ENCODE data around the gene GON4L. TPM values are rescaled to one million over a fixed set of nuclear protein-coding genes. Genes with fewer than 3 reads are reported as not detected.
"Not testable (repeated sequence)": the region's sequence is repeated elsewhere in the genome, so short reads cannot be mapped to it uniquely, and the experiment has no call there.

Gene GON4L
- total RNA-seq, 1 experiment from 2014 or later: 31.2 TPM

DNA sequence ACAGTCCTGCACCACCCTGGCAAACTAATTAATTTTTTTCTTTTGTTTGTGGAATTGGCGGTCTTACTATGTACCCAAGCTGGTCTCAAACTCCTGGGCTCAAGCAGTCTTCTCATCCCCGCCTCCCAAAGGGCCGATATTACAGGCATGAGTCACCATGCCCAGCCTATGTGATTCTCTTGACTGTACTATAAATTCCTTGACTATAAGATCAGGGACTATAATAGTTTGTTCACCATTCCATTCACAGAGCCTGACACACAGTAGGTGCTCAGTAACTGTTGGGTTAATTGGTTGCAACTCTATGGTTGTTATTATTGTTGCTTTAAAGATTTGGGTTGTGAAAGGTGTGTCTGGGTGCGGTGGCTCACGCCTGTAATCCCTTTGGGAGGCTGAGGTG, 150.9 kb downstream of the GON4L start:
- no peak overlapping the region for H2AFZ ChIP-seq (ENCODE audit: low read length)
- no peak for TF ChIP-seq EZH2phosphoT487 (IDR thresholded peaks at IDR 0.05; ENCODE audit: borderline replicate concordance, low read length)
- TF ChIP-seq EZH2 (IDR thresholded peaks at IDR 0.05; ENCODE audit: low read length, unreplicated experiment): no peak
- TF ChIP-seq, protein P1, sequence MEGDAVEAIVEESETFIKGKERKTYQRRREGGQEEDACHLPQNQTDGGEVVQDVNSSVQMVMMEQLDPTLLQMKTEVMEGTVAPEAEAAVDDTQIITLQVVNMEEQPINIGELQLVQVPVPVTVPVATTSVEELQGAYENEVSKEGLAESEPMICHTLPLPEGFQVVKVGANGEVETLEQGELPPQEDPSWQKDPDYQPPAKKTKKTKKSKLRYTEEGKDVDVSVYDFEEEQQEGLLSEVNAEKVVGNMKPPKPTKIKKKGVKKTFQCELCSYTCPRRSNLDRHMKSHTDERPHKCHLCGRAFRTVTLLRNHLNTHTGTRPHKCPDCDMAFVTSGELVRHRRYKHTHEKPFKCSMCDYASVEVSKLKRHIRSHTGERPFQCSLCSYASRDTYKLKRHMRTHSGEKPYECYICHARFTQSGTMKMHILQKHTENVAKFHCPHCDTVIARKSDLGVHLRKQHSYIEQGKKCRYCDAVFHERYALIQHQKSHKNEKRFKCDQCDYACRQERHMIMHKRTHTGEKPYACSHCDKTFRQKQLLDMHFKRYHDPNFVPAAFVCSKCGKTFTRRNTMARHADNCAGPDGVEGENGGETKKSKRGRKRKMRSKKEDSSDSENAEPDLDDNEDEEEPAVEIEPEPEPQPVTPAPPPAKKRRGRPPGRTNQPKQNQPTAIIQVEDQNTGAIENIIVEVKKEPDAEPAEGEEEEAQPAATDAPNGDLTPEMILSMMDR (conservative IDR thresholded peaks at IDR 0.05; ENCODE audit: low read depth, low read length): no peak
- ATAC-seq (peak; percentile 89), DNase-seq (peak; percentile 73)
- no peak overlapping the region for H3K4me3 ChIP-seq (ENCODE audit: low read length)
- H3K9ac ChIP-seq (ENCODE audit: low read length): no peak overlapping the region
- no peak overlapping the region for H3K4me2 ChIP-seq (ENCODE audit: low read length)
- ChIA-PET POLR2A (ENCODE audit: unreplicated experiment) (no interaction called here), CTCF (no interaction called here)
- no peaks in the 10 kb centered on the region for H3K27me3 ChIP-seq (ENCODE audit: low read length)
- peaks cover 3% of the 10 kb centered on the region; the same call in 1 of the 2 replicates for H3K36me3 ChIP-seq (ENCODE audit: low read depth, low read length)
- H3K4me1 ChIP-seq (ENCODE audit: insufficient read depth, low read length): peaks cover 6% of the 10 kb centered on the region; the same call in 1 of the 2 replicates
- no TSS peak for BruUV-seq (replicated peaks)
- intact Hi-C loops (cut with micrococcal nuclease): no loop called here
- no peaks in the 10 kb centered on the region for H3K9me3 ChIP-seq (ENCODE audit: low read length)
- H3K79me2 ChIP-seq (ENCODE audit: low read length): peaks cover 81% of the 10 kb centered on the region
- H3F3A ChIP-seq (ENCODE audit: low read length, unreplicated experiment): no peaks in the 10 kb centered on the region
- no peak overlapping the region for H3K27ac ChIP-seq (ENCODE audit: low read length)
- no peaks in the 10 kb centered on the region for H3K9me2 ChIP-seq (replicated peaks; ENCODE audit: low read length)
- H4K20me1 ChIP-seq (ENCODE audit: low read length): peaks cover 16% of the 10 kb centered on the region

DNA sequence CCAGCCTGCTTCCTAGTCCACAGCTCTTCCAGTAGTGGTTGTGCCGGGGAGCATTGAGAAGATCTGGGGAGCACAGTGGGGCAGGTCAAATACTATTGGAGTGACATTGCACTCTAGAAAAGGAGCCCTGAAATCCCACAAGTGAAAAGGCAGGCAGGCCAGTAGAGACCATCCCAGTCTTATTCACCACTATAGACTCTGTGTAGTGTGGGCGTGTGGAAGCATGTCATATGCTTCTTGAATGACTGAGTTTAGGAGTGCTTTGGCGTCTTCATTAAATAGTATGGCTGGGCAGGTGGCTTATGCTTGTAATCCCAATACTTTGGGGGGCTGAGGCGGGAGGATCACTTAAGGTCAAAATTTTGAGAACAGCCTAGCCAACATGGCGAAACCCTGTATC, 152.6 kb downstream of the GON4L start:
- H3K9ac ChIP-seq (ENCODE audit: low read length); H3K4me1 ChIP-seq (ENCODE audit: insufficient read depth, low read length); DNase-seq; H3K36me3 ChIP-seq (ENCODE audit: low read depth, low read length); H3F3A ChIP-seq (ENCODE audit: low read length, unreplicated experiment); H3K27me3 ChIP-seq (ENCODE audit: low read length); H2AFZ ChIP-seq (ENCODE audit: low read length); H3K9me3 ChIP-seq (ENCODE audit: low read length); H3K4me3 ChIP-seq (ENCODE audit: low read length); intact Hi-C loops (cut with micrococcal nuclease); H3K9me2 ChIP-seq (replicated peaks; ENCODE audit: low read length); H3K4me2 ChIP-seq (ENCODE audit: low read length); ATAC-seq; POLR2A ChIA-PET (ENCODE audit: unreplicated experiment); CTCF ChIA-PET; BruUV-seq (replicated peaks); H3K27ac ChIP-seq (ENCODE audit: low read length): not testable (repeated sequence)
- Histone ChIP-seq H4K20me1 (ENCODE audit: low read length) (peaks cover 16% of the 10 kb centered on the region), H3K79me2 (ENCODE audit: low read length) (peaks cover 87% of the 10 kb centered on the region)

DNA sequence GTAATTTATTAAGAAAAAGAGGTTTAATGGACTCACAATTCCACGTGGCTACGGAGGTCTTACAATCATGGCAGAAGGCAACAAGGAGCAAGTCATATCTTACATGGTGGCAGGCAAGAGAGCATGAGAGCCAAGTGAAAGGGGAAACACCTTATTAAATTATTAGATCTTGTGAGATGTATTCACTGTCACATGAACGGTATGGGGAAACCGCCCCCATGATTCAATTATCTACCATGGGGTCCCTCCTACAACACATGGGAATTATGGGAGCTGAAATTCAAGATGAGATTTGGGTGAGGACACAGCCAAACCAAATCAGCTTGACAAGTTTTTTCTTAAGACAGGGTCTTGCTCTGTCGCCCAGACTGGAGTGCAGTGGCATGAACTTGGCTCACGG, 153.8 kb downstream of the GON4L start:
- intact Hi-C loops (cut with micrococcal nuclease): no loop called here
- Histone ChIP-seq H3K27ac (ENCODE audit: low read length) (no peak overlapping the region), H2AFZ (ENCODE audit: low read length) (no peak overlapping the region), H3K27me3 (ENCODE audit: low read length) (no peaks in the 10 kb centered on the region), H3K36me3 (ENCODE audit: low read depth, low read length) (peaks cover 7% of the 10 kb centered on the region; the same call in 1 of the 2 replicates), H3K79me2 (ENCODE audit: low read length) (peaks cover 87% of the 10 kb centered on the region), H3K9ac (ENCODE audit: low read length) (no peak overlapping the region), H3F3A (ENCODE audit: low read length, unreplicated experiment) (no peaks in the 10 kb centered on the region), H3K4me3 (ENCODE audit: low read length) (no peak overlapping the region), H4K20me1 (ENCODE audit: low read length) (peaks cover 18% of the 10 kb centered on the region), H3K4me2 (ENCODE audit: low read length) (no peak overlapping the region), H3K9me3 (ENCODE audit: low read length) (no peaks in the 10 kb centered on the region), H3K4me1 (ENCODE audit: insufficient read depth, low read length) (peaks cover 10% of the 10 kb centered on the region; the same call in 1 of the 2 replicates), H3K9me2 (replicated peaks; ENCODE audit: low read length) (no peaks in the 10 kb centered on the region)
- ChIA-PET POLR2A (ENCODE audit: unreplicated experiment) (no interaction called here), CTCF (no interaction called here)
- no TSS peak for BruUV-seq (replicated peaks)
- ATAC-seq: no peak
- DNase-seq: no peak
- TF ChIP-seq EZH2 (IDR thresholded peaks at IDR 0.05; ENCODE audit: low read length, unreplicated experiment): no peak

DNA sequence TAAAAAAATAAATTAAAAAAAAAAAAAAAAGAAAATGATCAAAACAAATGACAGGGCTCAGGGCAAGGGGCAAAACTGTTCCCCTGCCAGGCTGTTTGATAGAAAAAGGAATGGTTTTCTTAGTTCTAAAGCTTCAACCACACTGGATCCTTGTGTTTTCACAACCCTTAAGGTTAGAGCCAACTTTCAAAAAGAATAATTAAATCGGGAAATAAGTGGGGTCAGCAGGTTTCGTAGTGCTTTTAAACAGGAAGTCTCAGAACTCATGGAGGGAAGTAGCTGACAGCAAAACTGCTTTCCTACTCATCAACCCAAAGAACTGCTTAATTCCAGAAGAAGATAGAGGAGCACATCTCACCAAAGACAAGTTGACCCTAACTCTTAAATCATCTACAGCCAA, 155.3 kb downstream of the GON4L start:
- intact Hi-C loops (cut with micrococcal nuclease): not testable (repeated sequence)

More for the DNA sequence above, 155.3 kb downstream of the GON4L start:
- Histone ChIP-seq H4K20me1 (ENCODE audit: low read length) (peaks cover 23% of the 10 kb centered on the region), H3K79me2 (ENCODE audit: low read length) (peaks cover 87% of the 10 kb centered on the region), H3K4me1 (ENCODE audit: insufficient read depth, low read length) (peaks cover 10% of the 10 kb centered on the region; the same call in 1 of the 2 replicates), H3K36me3 (ENCODE audit: low read depth, low read length) (peaks cover 13% of the 10 kb centered on the region)
- H2AFZ ChIP-seq (ENCODE audit: low read length); DNase-seq; H3K9me3 ChIP-seq (ENCODE audit: low read length); H3K27ac ChIP-seq (ENCODE audit: low read length); H3K9ac ChIP-seq (ENCODE audit: low read length); H3F3A ChIP-seq (ENCODE audit: low read length, unreplicated experiment); ATAC-seq; H3K27me3 ChIP-seq (ENCODE audit: low read length); BruUV-seq (replicated peaks); H3K4me2 ChIP-seq (ENCODE audit: low read length); CTCF ChIA-PET; H3K9me2 ChIP-seq (replicated peaks; ENCODE audit: low read length); H3K4me3 ChIP-seq (ENCODE audit: low read length); POLR2A ChIA-PET (ENCODE audit: unreplicated experiment): not testable (repeated sequence)

Other genes with a start within 250 kb of the GON4L start
- gene MSTO1, start 247.0 kb downstream of the GON4L start, total RNA-seq (2014; rRNA removed): 76.6 and 80.3 TPM in 2 replicates
- 37.6 TPM in 2 replicates for gene YY1AP1, start 168.4 kb downstream of the GON4L start, total RNA-seq (2014; rRNA removed)
- 144 and 163 TPM in 2 replicates for gene DAP3, start 168.1 kb downstream of the GON4L start, total RNA-seq (2014; rRNA removed)
- gene SYT11, start 2.4 kb upstream of the GON4L start, total RNA-seq (2014; rRNA removed): 0.29 and 0.44 TPM in 2 replicates
- 14.7 and 18.8 TPM in 2 replicates for gene RIT1, start 54.1 kb upstream of the GON4L start, total RNA-seq (2014; rRNA removed)
- 63.4 and 64.4 TPM in 2 replicates for gene KHDC4, start 77.2 kb upstream of the GON4L start, total RNA-seq (2014; rRNA removed)
- gene RXFP4, start 84.4 kb upstream of the GON4L start, total RNA-seq (2014; rRNA removed): not detected in 2 replicates
- 65.9 and 70.8 TPM in 2 replicates for gene ARHGEF2, start 121.3 kb upstream of the GON4L start, total RNA-seq (2014; rRNA removed)
- gene SSR2, start 163.7 kb upstream of the GON4L start, total RNA-seq (2014; rRNA removed): 282 and 293 TPM in 2 replicates
- 45.4 and 62.9 TPM in 2 replicates for gene UBQLN4, start 196.6 kb upstream of the GON4L start, total RNA-seq (2014; rRNA removed)
- gene LAMTOR2, start 197.6 kb upstream of the GON4L start, total RNA-seq (2014; rRNA removed): 130 TPM in 2 replicates
- 18.1 and 18.5 TPM in 2 replicates for gene RAB25, start 203.9 kb upstream of the GON4L start, total RNA-seq (2014; rRNA removed)
- gene MEX3A, start 225.3 kb upstream of the GON4L start, total RNA-seq (2014; rRNA removed): 12.9 and 14.7 TPM in 2 replicates

Data from PC-3 (cell line).